Caco-2 (cell line): Measurements from ENCODE around the gene RPRD1A. TPM values are rescaled to one million over a fixed set of nuclear protein-coding genes. Genes with fewer than 3 reads are reported as not detected.

Source experiments
- BruUV-seq: library from RNA; stranded (reverse); fragments of 400-500 nt; replicated peaks from 2 replicates; lab custom pipeline; 2021; lab: Mats Ljungman, UMichigan
- CTCF ChIA-PET: fragments of 300-600 bp; sonication (Branson Sonifier 250); formaldehyde crosslinking; loops from one replicate; lab custom pipeline; 2022; ENCODE audit warnings: antibody characterized with exemption; lab: Charles Lee
- POLR2A ChIA-PET: fragments of 300-600 bp; sonication (Branson Sonifier 250); formaldehyde crosslinking; loops from one replicate; lab custom pipeline; 2022; ENCODE audit warnings: antibody characterized with exemption; lab: Charles Lee
- DNase-seq, 2 experiments: peaks; one replicate each; pipeline versions ENCODE4 v3.0.0 to v3.0.0-alpha.2; 2020 to 2022
- H3K27me3 ChIP-seq: replicated peaks from 2 replicates; pipeline ENCODE4 v1.6.0; 2011; ENCODE audit warnings: low read length; ENCODE audit not compliant: control insufficient read depth, insufficient read depth
- H3K36me3 ChIP-seq: 2 replicates; pipeline ENCODE4 v1.5.1; 2011; ENCODE audit warnings: low read length; ENCODE audit not compliant: control insufficient read depth, insufficient read depth
- H3K4me1 ChIP-seq: fragments of 250-450 bp; sonication (Bioruptor Pico); 2 replicates; pipeline ENCODE4 v1.5.1; 2020; ENCODE audit warnings: mild to moderate bottlenecking
- H3K4me3 ChIP-seq: 2 replicates; pipeline ENCODE4 v1.5.1; 2011; ENCODE audit warnings: low read depth, mild to moderate bottlenecking, control low read depth, low read length
- H3K9me3 ChIP-seq: fragments of 250-450 bp; sonication (Bioruptor Pico); 2 replicates; pipeline ENCODE4 v1.5.1; 2020; ENCODE audit warnings: mild to moderate bottlenecking, moderate library complexity
- H3K27ac Mint-ChIP-seq: one replicate; pipeline ENCODE4 v1.8.0; 2022; ENCODE audit warnings: mixed read lengths; ENCODE audit not compliant: unreplicated experiment
- H3K27me3 Mint-ChIP-seq: one replicate; pipeline ENCODE4 v1.8.0; 2022; ENCODE audit warnings: mixed read lengths; ENCODE audit not compliant: insufficient read depth, unreplicated experiment
- H3K36me3 Mint-ChIP-seq: one replicate; pipeline ENCODE4 v1.8.0; 2022; ENCODE audit warnings: mild to moderate bottlenecking, mixed read lengths; ENCODE audit not compliant: insufficient read depth, unreplicated experiment
- H3K4me1 Mint-ChIP-seq: one replicate; pipeline ENCODE4 v1.8.0; 2022; ENCODE audit warnings: low read depth, mixed read lengths; ENCODE audit not compliant: unreplicated experiment
- H3K4me3 Mint-ChIP-seq: one replicate; pipeline ENCODE4 v1.8.0; 2022; ENCODE audit warnings: mild to moderate bottlenecking, moderate library complexity, mixed read lengths; ENCODE audit not compliant: unreplicated experiment
- H3K9me3 Mint-ChIP-seq: one replicate; pipeline ENCODE4 v1.8.0; 2022; ENCODE audit warnings: mixed read lengths; ENCODE audit not compliant: unreplicated experiment
- intact Hi-C: fragments of 100-400 bp; cut with micrococcal nuclease; formaldehyde crosslinking; loops from one replicate; pipeline ENCODE4 v1.10.0; 2022; ENCODE audit not compliant: unreplicated experiment
- total RNA-seq: library from RNA; stranded (reverse); gene quantifications from 2 replicates; pipeline ENCODE4 v1.2.3, GENCODE V29; 2022
- TF ChIP-seq, protein P1 (sequence below), 2 experiments: fragments of 200-600 bp in 1 of 2; IDR thresholded peaks; 1 replicate in 1 of 2; 2 replicates in 1 of 2; pipeline versions ENCODE4 v1.5.1 to v1.8.0; 2011 to 2022; ENCODE audit warnings: antibody characterized with exemption in 1 of 2, control low read depth in 1 of 2, inconsistent platforms in 1 of 2, low read depth in 1 of 2, low read length in 1 of 2, mild to moderate bottlenecking in 1 of 2, moderate library complexity in 1 of 2; ENCODE audit not compliant: insufficient read depth in 1 of 2, severe bottlenecking in 1 of 2, unreplicated experiment in 1 of 2

The RPRD1A gene
- total RNA-seq, 1 experiment from 2014 or later, result 18.9 TPM

DNA sequence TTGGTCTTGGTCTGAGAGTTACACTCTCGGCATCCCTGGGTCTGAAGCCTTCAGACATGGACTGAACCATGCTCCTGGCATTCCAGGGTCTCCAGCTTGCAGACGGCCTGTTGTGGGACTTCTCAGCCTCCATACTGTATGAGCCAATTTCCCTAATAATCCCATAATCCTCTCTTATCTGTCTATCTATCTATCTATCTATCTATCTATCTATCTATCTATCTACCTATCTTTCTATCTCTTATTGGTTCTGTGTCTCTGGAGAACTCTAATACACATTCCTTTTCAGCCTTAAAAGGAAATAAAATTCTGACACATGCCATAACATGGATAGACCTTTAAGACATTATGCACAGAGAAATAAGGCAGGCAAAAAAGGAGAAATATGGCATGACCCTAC is 37.4 kb upstream of the RPRD1A start:
- no peaks in the 10 kb centered on the region for H3K9me3 ChIP-seq
- CTCF ChIA-PET, result no interaction called here
- Mint-ChIP-seq H3K9me3 (no peaks in the 10 kb centered on the region), H3K4me3 (no peak overlapping the region), H3K4me1 (no peaks in the 10 kb centered on the region), H3K27me3 (no peaks in the 10 kb centered on the region), H3K27ac (no peak overlapping the region), H3K36me3 (no peaks in the 10 kb centered on the region)
- no peaks in the 10 kb centered on the region for H3K27me3 ChIP-seq
- no TSS peak for BruUV-seq
- intact Hi-C loops, result no loop called here
- H3K36me3 ChIP-seq, result no peaks in the 10 kb centered on the region
- no peak overlapping the region for H3K4me3 ChIP-seq
- no peaks in the 10 kb centered on the region for H3K4me1 ChIP-seq
- no peak for DNase-seq
- TF ChIP-seq, protein P1, sequence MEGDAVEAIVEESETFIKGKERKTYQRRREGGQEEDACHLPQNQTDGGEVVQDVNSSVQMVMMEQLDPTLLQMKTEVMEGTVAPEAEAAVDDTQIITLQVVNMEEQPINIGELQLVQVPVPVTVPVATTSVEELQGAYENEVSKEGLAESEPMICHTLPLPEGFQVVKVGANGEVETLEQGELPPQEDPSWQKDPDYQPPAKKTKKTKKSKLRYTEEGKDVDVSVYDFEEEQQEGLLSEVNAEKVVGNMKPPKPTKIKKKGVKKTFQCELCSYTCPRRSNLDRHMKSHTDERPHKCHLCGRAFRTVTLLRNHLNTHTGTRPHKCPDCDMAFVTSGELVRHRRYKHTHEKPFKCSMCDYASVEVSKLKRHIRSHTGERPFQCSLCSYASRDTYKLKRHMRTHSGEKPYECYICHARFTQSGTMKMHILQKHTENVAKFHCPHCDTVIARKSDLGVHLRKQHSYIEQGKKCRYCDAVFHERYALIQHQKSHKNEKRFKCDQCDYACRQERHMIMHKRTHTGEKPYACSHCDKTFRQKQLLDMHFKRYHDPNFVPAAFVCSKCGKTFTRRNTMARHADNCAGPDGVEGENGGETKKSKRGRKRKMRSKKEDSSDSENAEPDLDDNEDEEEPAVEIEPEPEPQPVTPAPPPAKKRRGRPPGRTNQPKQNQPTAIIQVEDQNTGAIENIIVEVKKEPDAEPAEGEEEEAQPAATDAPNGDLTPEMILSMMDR (IDR thresholded peaks at IDR 0.05; ENCODE audit: insufficient read depth in 1 of 2, low read depth in 1 of 2, low read length in 1 of 2, severe bottlenecking in 1 of 2, unreplicated experiment in 1 of 2), result no peak
- POLR2A ChIA-PET, result no interaction called here

DNA sequence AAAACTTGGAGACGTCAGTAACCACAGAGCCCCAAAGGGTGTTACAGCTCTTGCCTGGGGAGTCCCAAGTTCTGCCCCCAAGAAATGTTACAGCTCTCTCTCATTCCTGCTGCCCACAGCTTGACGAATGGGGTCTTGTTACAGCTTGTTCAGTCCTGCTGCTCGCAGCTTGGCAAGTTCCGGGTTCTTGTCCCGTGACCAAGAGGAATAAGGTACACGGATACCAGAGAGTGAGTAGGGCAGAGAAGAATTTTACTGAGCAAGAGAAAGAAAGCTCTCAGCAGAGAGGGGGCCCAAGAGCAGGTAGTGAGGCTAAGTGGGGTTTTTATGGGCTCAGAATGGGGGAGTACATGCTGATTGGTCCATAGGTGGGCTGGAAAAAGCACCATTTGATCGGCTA is 34.6 kb upstream of the RPRD1A start:
- no peak overlapping the region for H3K4me3 Mint-ChIP-seq
- H3K4me1 ChIP-seq, result no peaks in the 10 kb centered on the region
- H3K27me3 ChIP-seq, result no peaks in the 10 kb centered on the region
- H3K36me3 ChIP-seq, result no peaks in the 10 kb centered on the region
- no peak for DNase-seq
- no peaks in the 10 kb centered on the region for H3K9me3 Mint-ChIP-seq
- H3K4me3 ChIP-seq, result no peak overlapping the region
- POLR2A ChIA-PET, result no interaction called here
- no peaks in the 10 kb centered on the region for H3K4me1 Mint-ChIP-seq
- intact Hi-C loops, result no loop called here
- H3K36me3 Mint-ChIP-seq, result no peaks in the 10 kb centered on the region
- H3K27me3 Mint-ChIP-seq, result no peaks in the 10 kb centered on the region
- no TSS peak for BruUV-seq
- H3K9me3 ChIP-seq, result no peaks in the 10 kb centered on the region
- TF ChIP-seq, protein P1 (IDR thresholded peaks at IDR 0.05; ENCODE audit: insufficient read depth in 1 of 2, low read depth in 1 of 2, low read length in 1 of 2, severe bottlenecking in 1 of 2, unreplicated experiment in 1 of 2), result no peak
- H3K27ac Mint-ChIP-seq, result no peak overlapping the region
- CTCF ChIA-PET, result no interaction called here

DNA sequence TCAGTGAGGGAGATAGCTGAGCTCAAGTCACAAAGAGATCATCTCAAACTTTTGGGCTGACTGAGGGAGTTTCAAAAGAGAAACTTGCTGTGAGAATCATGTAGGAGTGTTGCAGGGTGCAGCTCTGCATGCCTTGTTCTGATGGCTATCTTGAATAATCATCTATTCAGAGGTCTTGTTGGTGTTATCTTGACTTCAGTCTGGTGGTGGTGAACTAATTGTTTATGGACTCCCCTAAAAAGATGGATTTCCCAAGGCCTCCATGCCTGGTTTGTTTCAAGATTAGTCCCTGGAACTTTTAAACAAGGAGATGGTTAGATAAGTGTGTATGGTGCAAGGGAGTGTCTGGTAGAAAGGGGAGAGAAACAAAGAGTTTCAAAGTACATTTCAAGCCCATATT is 32.0 kb upstream of the RPRD1A start:
- H3K27ac Mint-ChIP-seq, result no peak overlapping the region
- Histone ChIP-seq H3K9me3 (no peaks in the 10 kb centered on the region), H3K4me3 (no peak overlapping the region), H3K27me3 (no peaks in the 10 kb centered on the region), H3K4me1 (no peaks in the 10 kb centered on the region), H3K36me3 (no peaks in the 10 kb centered on the region)
- no peak for DNase-seq
- TF ChIP-seq, protein P1 (IDR thresholded peaks at IDR 0.05; ENCODE audit: insufficient read depth in 1 of 2, low read depth in 1 of 2, low read length in 1 of 2, severe bottlenecking in 1 of 2, unreplicated experiment in 1 of 2), result no peak
- H3K9me3 Mint-ChIP-seq, result no peaks in the 10 kb centered on the region
- H3K4me3 Mint-ChIP-seq, result no peak overlapping the region
- no peaks in the 10 kb centered on the region for H3K36me3 Mint-ChIP-seq
- intact Hi-C loops, result no loop called here
- H3K4me1 Mint-ChIP-seq, result no peaks in the 10 kb centered on the region
- ChIA-PET CTCF (no interaction called here), POLR2A (no interaction called here)
- peaks cover 4% of the 10 kb centered on the region for H3K27me3 Mint-ChIP-seq
- no TSS peak for BruUV-seq
